Panc1 (cell line): ENCODE measurements around the gene C12orf57. TPM values are rescaled to one million over a fixed set of nuclear protein-coding genes. Genes with fewer than 3 reads are reported as not detected.

ENCODE experiments used
- ATAC-seq: fragments of 200-7000 bp; cut with Tn5 transposase; 2 replicates; pipeline ENCODE4 v1.9.1; 2020; ENCODE audit warnings: mild to moderate bottlenecking, moderate library complexity
- BruUV-seq: library from RNA; stranded (reverse); fragments of 400-500 nt; replicated peaks from 2 replicates; lab custom pipeline; 2021; lab: Mats Ljungman, UMichigan
- CTCF ChIA-PET: fragments of 300-600 bp; sonication (Branson Sonifier 250); formaldehyde crosslinking; loops from one replicate; lab custom pipeline; 2022; ENCODE audit warnings: antibody characterized with exemption; lab: Charles Lee
- POLR2A ChIA-PET: fragments of 300-600 bp; sonication (Branson Sonifier 250); formaldehyde crosslinking; loops from one replicate; lab custom pipeline; 2022; ENCODE audit warnings: antibody characterized with exemption; lab: Charles Lee
- DNase-seq: peaks from one replicate; pipeline ENCODE4 v3.0.0-alpha.2; 2010; ENCODE audit warnings: low read depth, low spot score
- H3K27ac ChIP-seq: 2 replicates; pipeline ENCODE4 v1.5.1; 2011; ENCODE audit warnings: mild to moderate bottlenecking, low read length, inconsistent platforms
- H3K27me3 ChIP-seq: fragments of 200-500 bp; sonication (Bioruptor generic); 2 replicates; pipeline ENCODE4 v1.6.0; 2014; ENCODE audit warnings: low read length, inconsistent platforms; ENCODE audit not compliant: control insufficient read depth, insufficient read depth
- H3K36me3 ChIP-seq: fragments of 200-500 bp; sonication (Bioruptor generic); 2 replicates; pipeline ENCODE4 v1.5.1; 2014; ENCODE audit warnings: inconsistent platforms, mild to moderate bottlenecking, low read length, moderate library complexity; ENCODE audit not compliant: control insufficient read depth, insufficient read depth
- H3K4me1 ChIP-seq: 2 replicates; pipeline ENCODE4 v1.5.1; 2011; ENCODE audit warnings: inconsistent platforms, mild to moderate bottlenecking, low read length, moderate library complexity; ENCODE audit not compliant: control insufficient read depth, insufficient read depth
- H3K4me3 ChIP-seq, 2 experiments: 2 replicates each; pipeline ENCODE4 v1.5.1; 2011 to 2012; ENCODE audit warnings: low read depth in 2 of 2, low read length in 2 of 2, mild to moderate bottlenecking in 2 of 2, inconsistent platforms in 1 of 2, moderate library complexity in 1 of 2
- H3K9me3 ChIP-seq: fragments of 200-500 bp; sonication (Bioruptor generic); 2 replicates; pipeline ENCODE4 v1.5.1; 2014; ENCODE audit warnings: low read depth, mild to moderate bottlenecking, inconsistent platforms, low read length, moderate library complexity; ENCODE audit not compliant: control insufficient read depth, insufficient read depth
- CTCF ChIP-seq: fragments of 450-650 bp; IDR thresholded peaks from 2 replicates; pipeline ENCODE4 v1.5.1; 2017; ENCODE audit warnings: mild to moderate bottlenecking
- POLR2AphosphoS5 ChIP-seq: IDR thresholded peaks from 2 replicates; pipeline ENCODE4 v1.6.1; 2012; ENCODE audit warnings: mild to moderate bottlenecking, low read depth, low read length, moderate library complexity
- SIN3A ChIP-seq: IDR thresholded peaks from 2 replicates; pipeline ENCODE4 v1.6.1; 2012; ENCODE audit warnings: low read depth, mild to moderate bottlenecking, low read length, moderate library complexity, borderline replicate concordance; ENCODE audit not compliant: insufficient read depth
- TCF7L2 ChIP-seq: IDR thresholded peaks from 2 replicates; pipeline ENCODE4 v1.6.1; 2011; ENCODE audit warnings: mild to moderate bottlenecking, low read depth, low read length, inconsistent platforms
- in situ Hi-C: cut with HindIII; loops from 2 replicates; pipeline ENCODE4 v1.10.0; 2016; ENCODE audit warnings: low sequenced_read_pairs, low pct_unique_long_range_greater_than_20kb
- intact Hi-C: fragments of 100-400 bp; cut with micrococcal nuclease; formaldehyde crosslinking; loops from one replicate; pipeline ENCODE4 v1.10.0; 2022; ENCODE audit not compliant: unreplicated experiment
- total RNA-seq: library from RNA; stranded (reverse); gene quantifications from one replicate; pipeline ENCODE4 v1.2.1, GENCODE V29; 2021; ENCODE audit not compliant: unreplicated experiment
- TF ChIP-seq, protein P1 (sequence below), 2 experiments: IDR thresholded peaks; 2 replicates each; pipeline ENCODE4 v1.6.1; 2011 to 2012; ENCODE audit warnings: low read depth in 2 of 2, control low read depth in 1 of 2, low read length in 1 of 2, mild to moderate bottlenecking in 1 of 2, moderate library complexity in 1 of 2; ENCODE audit not compliant: insufficient read depth in 1 of 2

C12orf57 gene
- total RNA-seq, 1 experiment from 2014 or later: 126 TPM

- peak; percentile 10; the same call in 1 of the 2 replicates for ATAC-seq
- DNase-seq: no peak
- H3K4me3 ChIP-seq: no peak overlapping the region
- 0 out of 2 replicates have a peak overlapping the region, but pooled peaks have one; percentile 29 for H3K27ac ChIP-seq
- H3K4me1 ChIP-seq: peaks cover 48% of the 10 kb centered on the region
- ChIA-PET POLR2A (interaction anchor here (1.2 kb wide), 1 partner anchor 12 kb away, joined by 3 read pairs; no protein-coding TSS in a partner anchor), CTCF (no interaction called here)
- intact Hi-C loops (no loop called here), in situ Hi-C loops (no loop called here)
- H3K27me3 ChIP-seq: no peaks in the 10 kb centered on the region
- no peaks in the 10 kb centered on the region for H3K9me3 ChIP-seq
- BruUV-seq: TSS peak; percentile 38
- peaks cover 3% of the 10 kb centered on the region; the same call in 1 of the 2 replicates for H3K36me3 ChIP-seq
- no peak; the same call in 1 of the 2 replicates for TF ChIP-seq CTCF
- TF ChIP-seq POLR2AphosphoS5: no peak
- TF ChIP-seq SIN3A: no peak
- no peak for TF ChIP-seq TCF7L2
- TF ChIP-seq, protein P1, sequence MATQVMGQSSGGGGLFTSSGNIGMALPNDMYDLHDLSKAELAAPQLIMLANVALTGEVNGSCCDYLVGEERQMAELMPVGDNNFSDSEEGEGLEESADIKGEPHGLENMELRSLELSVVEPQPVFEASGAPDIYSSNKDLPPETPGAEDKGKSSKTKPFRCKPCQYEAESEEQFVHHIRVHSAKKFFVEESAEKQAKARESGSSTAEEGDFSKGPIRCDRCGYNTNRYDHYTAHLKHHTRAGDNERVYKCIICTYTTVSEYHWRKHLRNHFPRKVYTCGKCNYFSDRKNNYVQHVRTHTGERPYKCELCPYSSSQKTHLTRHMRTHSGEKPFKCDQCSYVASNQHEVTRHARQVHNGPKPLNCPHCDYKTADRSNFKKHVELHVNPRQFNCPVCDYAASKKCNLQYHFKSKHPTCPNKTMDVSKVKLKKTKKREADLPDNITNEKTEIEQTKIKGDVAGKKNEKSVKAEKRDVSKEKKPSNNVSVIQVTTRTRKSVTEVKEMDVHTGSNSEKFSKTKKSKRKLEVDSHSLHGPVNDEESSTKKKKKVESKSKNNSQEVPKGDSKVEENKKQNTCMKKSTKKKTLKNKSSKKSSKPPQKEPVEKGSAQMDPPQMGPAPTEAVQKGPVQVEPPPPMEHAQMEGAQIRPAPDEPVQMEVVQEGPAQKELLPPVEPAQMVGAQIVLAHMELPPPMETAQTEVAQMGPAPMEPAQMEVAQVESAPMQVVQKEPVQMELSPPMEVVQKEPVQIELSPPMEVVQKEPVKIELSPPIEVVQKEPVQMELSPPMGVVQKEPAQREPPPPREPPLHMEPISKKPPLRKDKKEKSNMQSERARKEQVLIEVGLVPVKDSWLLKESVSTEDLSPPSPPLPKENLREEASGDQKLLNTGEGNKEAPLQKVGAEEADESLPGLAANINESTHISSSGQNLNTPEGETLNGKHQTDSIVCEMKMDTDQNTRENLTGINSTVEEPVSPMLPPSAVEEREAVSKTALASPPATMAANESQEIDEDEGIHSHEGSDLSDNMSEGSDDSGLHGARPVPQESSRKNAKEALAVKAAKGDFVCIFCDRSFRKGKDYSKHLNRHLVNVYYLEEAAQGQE (IDR thresholded peaks at IDR 0.05; ENCODE audit: insufficient read depth in 1 of 2, low read depth in 2 of 2, low read length in 1 of 2): no peak
These were observed 7.0 kb upstream of the C12orf57 start for GRCh38 chr12:6936636-6937480.

DNA sequence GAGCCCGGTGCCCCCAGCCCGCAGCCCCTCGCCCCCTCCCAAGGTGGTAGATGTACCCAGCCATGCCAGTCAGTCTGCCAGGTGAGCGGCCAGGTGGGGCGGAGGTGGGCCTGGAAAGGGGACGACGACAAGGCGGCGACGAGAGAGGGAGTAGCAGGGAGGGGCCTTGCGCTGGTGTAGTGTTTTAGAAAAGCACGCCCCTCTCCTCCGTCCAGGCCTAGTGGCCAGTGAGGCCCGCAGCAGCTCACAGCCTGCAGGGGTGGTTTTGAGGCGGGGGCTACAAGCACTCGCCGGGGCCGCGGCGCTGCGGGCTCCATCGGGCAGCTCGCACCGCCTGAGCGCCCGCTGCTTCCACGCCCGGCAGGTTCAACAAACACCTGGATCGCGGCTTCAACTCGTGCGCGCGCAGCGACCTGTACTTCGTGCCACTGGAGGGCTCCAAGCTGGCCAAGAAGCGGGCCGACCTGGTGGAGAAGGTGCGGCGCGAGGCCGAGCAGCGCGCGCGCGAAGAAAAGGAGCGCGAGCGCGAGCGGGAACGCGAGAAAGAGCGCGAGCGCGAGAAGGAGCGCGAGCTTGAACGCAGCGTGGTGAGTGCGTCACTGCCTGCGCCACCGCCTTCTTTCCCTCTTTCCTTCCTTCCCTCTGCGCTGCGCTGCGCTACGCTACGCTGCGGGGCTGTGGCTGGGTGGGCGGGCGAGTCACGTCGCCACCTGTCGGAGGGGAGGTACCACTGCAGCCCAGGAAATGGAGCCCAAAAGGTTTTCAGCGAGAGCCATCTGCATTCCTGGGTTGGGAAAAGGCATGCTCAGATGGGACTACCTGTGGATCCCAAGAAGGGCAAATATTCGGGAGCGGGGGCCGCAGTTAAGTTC, 6.1 kb upstream of the C12orf57 start:
- 0 out of 2 replicates have a peak, but pooled peaks cover 3% of the 10 kb centered on the region for H3K36me3 ChIP-seq
- peaks cover 47% of the 10 kb centered on the region for H3K4me1 ChIP-seq
- no TSS peak for BruUV-seq
- peak overlapping the region; percentile 34 to 44 for H3K4me3 ChIP-seq
- no peak for TF ChIP-seq TCF7L2
- TF ChIP-seq, protein P1 (IDR thresholded peaks at IDR 0.05; ENCODE audit: insufficient read depth in 1 of 2, low read depth in 2 of 2, low read length in 1 of 2): 0 out of 4 replicates have a peak, but pooled peaks of 1 of the 2 experiments have one; percentile 21
- peak; percentile 91 for TF ChIP-seq CTCF
- TF ChIP-seq POLR2AphosphoS5: peak; percentile 84
- TF ChIP-seq SIN3A: peak; percentile 90; the same call in 1 of the 2 replicates
- ATAC-seq: peak; percentile 87
- intact Hi-C loops: no loop called here
- H3K27me3 ChIP-seq: no peaks in the 10 kb centered on the region
- peak overlapping the region; percentile 65 for H3K27ac ChIP-seq
- H3K9me3 ChIP-seq: no peaks in the 10 kb centered on the region
- DNase-seq: peak; percentile 57
- POLR2A ChIA-PET: interaction anchor here (1.2 kb wide), 1 partner anchor 13 kb away, joined by 3 read pairs; no protein-coding TSS in a partner anchor
- CTCF ChIA-PET: interaction anchor here (1.3 kb wide), 1 partner anchor 12 kb away, joined by 3 read pairs; no protein-coding TSS in a partner anchor
- in situ Hi-C loops: no loop called here
